SK-N-SH (cell line): ENCODE data around the gene PIH1D2. TPM values are rescaled to one million over a fixed set of nuclear protein-coding genes. Genes with fewer than 3 reads are reported as not detected.

Source experiments
- CTCF ChIA-PET: fragments of 300-600, 350-600 bp; formaldehyde crosslinking; extraction: SDS; loops from one replicate; lab custom pipeline; 2021; lab: Yijun Ruan, JAX
- POLR2A ChIA-PET: fragments of 350-600 bp; sonication (Branson Sonifier 250); formaldehyde crosslinking; extraction: SDS; loops from one replicate; lab custom pipeline; 2020; ENCODE audit warnings: antibody characterized with exemption, inconsistent platforms; lab: Yijun Ruan, JAX
- DNase-seq: peaks from one replicate; pipeline ENCODE4 v3.0.0; 2012
- H2AFZ ChIP-seq: fragments of 200-600 bp; sonication (generic); 2 replicates; pipeline ENCODE4 v1.8.1; 2016; ENCODE audit warnings: antibody characterized with exemption, mild to moderate bottlenecking, low read depth
- H3F3A ChIP-seq: fragments of 200-600 bp; sonication (generic); replicated peaks from 2 replicates; pipeline ENCODE3; 2016; ENCODE audit warnings: antibody characterized with exemption, mild to moderate bottlenecking; ENCODE audit not compliant: insufficient read depth
- H3K27ac ChIP-seq, 2 experiments: fragments of 200-500 bp in 1 of 2; fragments of 200-600 bp in 1 of 2; sonication (Bioruptor generic) in 1 of 2; sonication (generic), shearing (Covaris generic) in 1 of 2; 2 replicates each; pipeline versions ENCODE4 v1.5.1 to v1.6.1; 2014 to 2016; ENCODE audit warnings: low read depth in 2 of 2, inconsistent platforms in 1 of 2, low read length in 1 of 2, mild to moderate bottlenecking in 1 of 2, mixed read lengths in 1 of 2
- H3K27me3 ChIP-seq: fragments of 200-600 bp; sonication (generic), shearing (Covaris generic); 2 replicates; pipeline ENCODE4 v1.6.1; 2016; ENCODE audit warnings: mixed run types; ENCODE audit not compliant: insufficient read depth
- H3K36me3 ChIP-seq, 2 experiments: fragments of 200-500 bp in 1 of 2; fragments of 200-600 bp in 1 of 2; sonication (Bioruptor generic) in 1 of 2; sonication (generic) in 1 of 2; replicated peaks in 1 of 2; 2 replicates each; pipeline versions ENCODE3 to v1.5.1; 2014 to 2016; ENCODE audit warnings: low read length in 1 of 2, mild to moderate bottlenecking in 1 of 2; ENCODE audit not compliant: insufficient read depth in 2 of 2, control insufficient read depth in 1 of 2
- H3K4me1 ChIP-seq, 2 experiments: fragments of 200-500 bp in 1 of 2; fragments of 200-600 bp in 1 of 2; sonication (Bioruptor generic) in 1 of 2; sonication (generic), shearing (Covaris generic) in 1 of 2; 2 replicates each; pipeline versions ENCODE4 v1.5.1 to v1.6.1; 2014 to 2016; ENCODE audit warnings: low read depth in 1 of 2, low read length in 1 of 2, mixed run types in 1 of 2; ENCODE audit not compliant: insufficient read depth in 2 of 2, control insufficient read depth in 1 of 2
- H3K4me2 ChIP-seq: fragments of 200-600 bp; sonication (generic), shearing (Covaris generic); 2 replicates; pipeline ENCODE4 v1.6.1; 2017; ENCODE audit warnings: mixed run types
- H3K4me3 ChIP-seq, 2 experiments: fragments of 200-500 bp in 1 of 2; fragments of 200-600 bp in 1 of 2; sonication (Bioruptor generic) in 1 of 2; sonication (generic), shearing (Covaris generic) in 1 of 2; 2 replicates each; pipeline versions ENCODE4 v1.5.1 to v1.8.1; 2014 to 2016; ENCODE audit warnings: low read depth in 2 of 2, inconsistent platforms in 1 of 2, low read length in 1 of 2, mild to moderate bottlenecking in 1 of 2, mixed read lengths in 1 of 2, moderate library complexity in 1 of 2
- H3K79me2 ChIP-seq: fragments of 200-600 bp; sonication (generic); 2 replicates; pipeline ENCODE4 v1.8.1; 2017; ENCODE audit warnings: mild to moderate bottlenecking; ENCODE audit not compliant: insufficient read depth
- H3K9ac ChIP-seq: fragments of 200-600 bp; sonication (generic); 2 replicates; pipeline ENCODE4 v1.6.1; 2017; ENCODE audit warnings: mixed run types
- H3K9me2 ChIP-seq: fragments of 200-600 bp; sonication (generic); 2 replicates; pipeline ENCODE4 v1.6.1; 2017; ENCODE audit warnings: mixed run types
- H3K9me3 ChIP-seq: fragments of 200-600 bp; sonication (generic); 2 replicates; pipeline ENCODE4 v1.6.1; 2017; ENCODE audit warnings: mixed run types, mild to moderate bottlenecking, moderate library complexity
- H4K20me1 ChIP-seq: fragments of 200-600 bp; sonication (generic); 2 replicates; pipeline ENCODE4 v1.6.1; 2017; ENCODE audit warnings: mild to moderate bottlenecking, mixed run types; ENCODE audit not compliant: insufficient read depth
- CHD2 ChIP-seq: fragments of 150-350 bp; IDR thresholded peaks from 2 replicates; pipeline ENCODE4 v1.6.1; 2018; ENCODE audit warnings: low read length; ENCODE audit not compliant: partially characterized antibody
- EP300 ChIP-seq, 2 experiments: IDR thresholded peaks; 2 replicates each; pipeline versions ENCODE4 v1.4.0 to v1.6.1; 2012; ENCODE audit warnings: borderline replicate concordance in 1 of 2, low read depth in 1 of 2, low read length in 1 of 2
- EZH2phosphoT487 ChIP-seq: fragments of 200-600 bp; sonication (generic); IDR thresholded peaks from 2 replicates; pipeline ENCODE4 v1.6.1; 2017; ENCODE audit warnings: low read depth, mixed run types, mild to moderate bottlenecking, antibody characterized with exemption, moderate library complexity, borderline replicate concordance
- FOXJ3 ChIP-seq: sonication (generic); formaldehyde crosslinking; IDR thresholded peaks from 2 replicates; pipeline ENCODE4 v1.5.1; 2020; ENCODE audit warnings: mild to moderate bottlenecking, missing genetic modification reagents
- GATA2 ChIP-seq: sonication (generic); formaldehyde crosslinking; IDR thresholded peaks from 2 replicates; pipeline ENCODE4 v1.5.0; 2020; ENCODE audit warnings: mild to moderate bottlenecking, missing genetic modification reagents
- JUND ChIP-seq: IDR thresholded peaks from 2 replicates; pipeline ENCODE4 v1.4.0; 2012
- MXI1 ChIP-seq: IDR thresholded peaks from 2 replicates; pipeline ENCODE4 v1.6.1; 2012; ENCODE audit warnings: mild to moderate bottlenecking, low read depth, low read length, improper control_type of control experiment
- NRF1 ChIP-seq: IDR thresholded peaks from 2 replicates; pipeline ENCODE4 v1.6.1; 2012; ENCODE audit warnings: low read depth, mild to moderate bottlenecking, low read length
- POLR2AphosphoS5 ChIP-seq: IDR thresholded peaks from 2 replicates; pipeline ENCODE4 v1.6.1; 2012; ENCODE audit warnings: low read depth, low read length
- RCOR1 ChIP-seq: fragments of 150-350 bp; IDR thresholded peaks from 2 replicates; pipeline ENCODE4 v1.6.1; 2017; ENCODE audit warnings: antibody characterized with exemption, low read length
- RXRA ChIP-seq: IDR thresholded peaks from 2 replicates; pipeline ENCODE4 v1.4.0; 2012; ENCODE audit warnings: low read depth, mild to moderate bottlenecking, borderline replicate concordance
- SIN3A ChIP-seq: IDR thresholded peaks from 2 replicates; pipeline ENCODE4 v1.6.1; 2012; ENCODE audit warnings: low read depth, mild to moderate bottlenecking, low read length, moderate library complexity, borderline replicate concordance
- TAF1 ChIP-seq: IDR thresholded peaks from 2 replicates; pipeline ENCODE4 v1.6.1; 2012; ENCODE audit warnings: low read depth, mild to moderate bottlenecking, low read length, moderate library complexity, borderline replicate concordance
- TCF12 ChIP-seq: IDR thresholded peaks from 2 replicates; pipeline ENCODE4 v1.4.0; 2012
- YY1 ChIP-seq: IDR thresholded peaks from 2 replicates; pipeline ENCODE4 v1.4.0; 2012; ENCODE audit warnings: low read depth, mild to moderate bottlenecking
- WGBS: methylation state at CpG from one replicate; pipeline ENCODE4 v1.1.6; 2017; ENCODE audit warnings: low lambda C conversion rate; 5-methylcytosine and 5-hydroxymethylcytosine counted together
- polyA plus RNA-seq, 3 experiments: library from polyadenylated mRNA; depleted of rRNA; stranded (reverse); fragments of >200 nt; gene quantifications; 2 replicates each; pipeline ENCODE4 v1.2.3, GENCODE V29; 2012
- TF ChIP-seq, protein P1 (sequence below): IDR thresholded peaks from 2 replicates; pipeline ENCODE4; 2012
- TF ChIP-seq, protein P2 (sequence below): fragments of 150-350 bp; IDR thresholded peaks from 2 replicates; pipeline ENCODE4 v1.6.1; 2016; ENCODE audit warnings: mild to moderate bottlenecking, low read depth, low read length
- TF ChIP-seq, protein P3 (sequence below): IDR thresholded peaks from 2 replicates; pipeline ENCODE4 v1.4.0; 2012; ENCODE audit warnings: low read depth

The PIH1D2 gene
- polyA plus RNA-seq, 1 of the 3 experiments (the other 2 are of a cell fraction): 0.97 TPM

DNA sequence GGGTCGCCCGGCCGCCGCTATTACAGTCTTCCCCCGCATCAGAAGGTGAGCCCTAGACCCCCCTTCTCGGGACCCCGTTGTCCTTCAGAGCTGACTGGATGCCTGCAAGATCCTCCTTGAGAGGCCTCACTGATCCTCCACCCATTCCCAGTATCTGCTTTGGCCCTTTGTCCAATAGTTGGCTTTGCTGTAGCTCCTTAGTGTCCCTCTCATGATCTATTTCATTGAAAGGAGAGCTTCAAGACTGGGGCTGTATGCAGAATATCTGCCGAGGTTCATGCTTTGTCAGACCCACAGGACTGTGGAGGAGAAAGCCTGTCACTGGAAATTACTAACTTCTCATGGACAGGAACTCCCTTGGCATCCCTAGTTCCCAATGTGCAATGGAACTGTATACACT, 48.1 kb downstream of the PIH1D2 start:
- no peak for DNase-seq
- no peaks in the 10 kb centered on the region for H4K20me1 ChIP-seq
- peak overlapping the region; percentile 75 to 89 for H3K4me3 ChIP-seq
- H3K36me3 ChIP-seq: peaks cover 27 to 31% of the 10 kb centered on the region in 2 experiments
- peaks cover 14% of the 10 kb centered on the region for H3K79me2 ChIP-seq
- H3K9me2 ChIP-seq: no peaks in the 10 kb centered on the region
- H3K4me2 ChIP-seq: peak overlapping the region; percentile 99
- ChIA-PET POLR2A (interaction anchor here (0.6 kb wide), 1 partner anchor 352 kb away, joined by 3 read pairs; no protein-coding TSS in a partner anchor), CTCF (interaction anchor here (0.9 to 1.1 kb wide), 3 partner anchors 9 to 94 kb away, joined by 3 to 4 read pairs (median 4); no protein-coding TSS in a partner anchor)
- H2AFZ ChIP-seq: peak overlapping the region; percentile 98
- TF ChIP-seq RCOR1 (no peak), MXI1 (no peak), FOXJ3 (CRISPR knock-in tag) (no peak), NRF1 (no peak), EZH2phosphoT487 (no peak), TAF1 (no peak), EP300 (IDR thresholded peaks at IDR 0.05; ENCODE audit: borderline replicate concordance in 1 of 2, low read depth in 1 of 2, low read length in 1 of 2) (no peak), SIN3A (no peak), RXRA (no peak), YY1 (no peak)
- TF ChIP-seq, protein P1, sequence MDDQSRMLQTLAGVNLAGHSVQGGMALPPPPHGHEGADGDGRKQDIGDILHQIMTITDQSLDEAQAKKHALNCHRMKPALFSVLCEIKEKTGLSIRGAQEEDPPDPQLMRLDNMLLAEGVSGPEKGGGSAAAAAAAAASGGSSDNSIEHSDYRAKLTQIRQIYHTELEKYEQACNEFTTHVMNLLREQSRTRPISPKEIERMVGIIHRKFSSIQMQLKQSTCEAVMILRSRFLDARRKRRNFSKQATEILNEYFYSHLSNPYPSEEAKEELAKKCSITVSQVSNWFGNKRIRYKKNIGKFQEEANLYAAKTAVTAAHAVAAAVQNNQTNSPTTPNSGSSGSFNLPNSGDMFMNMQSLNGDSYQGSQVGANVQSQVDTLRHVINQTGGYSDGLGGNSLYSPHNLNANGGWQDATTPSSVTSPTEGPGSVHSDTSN: no peak
- TF ChIP-seq, protein P2, sequence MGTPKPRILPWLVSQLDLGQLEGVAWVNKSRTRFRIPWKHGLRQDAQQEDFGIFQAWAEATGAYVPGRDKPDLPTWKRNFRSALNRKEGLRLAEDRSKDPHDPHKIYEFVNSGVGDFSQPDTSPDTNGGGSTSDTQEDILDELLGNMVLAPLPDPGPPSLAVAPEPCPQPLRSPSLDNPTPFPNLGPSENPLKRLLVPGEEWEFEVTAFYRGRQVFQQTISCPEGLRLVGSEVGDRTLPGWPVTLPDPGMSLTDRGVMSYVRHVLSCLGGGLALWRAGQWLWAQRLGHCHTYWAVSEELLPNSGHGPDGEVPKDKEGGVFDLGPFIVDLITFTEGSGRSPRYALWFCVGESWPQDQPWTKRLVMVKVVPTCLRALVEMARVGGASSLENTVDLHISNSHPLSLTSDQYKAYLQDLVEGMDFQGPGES: no peak
- H3K27ac ChIP-seq: peak overlapping the region; percentile 63 to 97
- peaks cover 3 to 7% of the 10 kb centered on the region in 2 experiments; a peak in 3 of 4 replicates for H3K4me1 ChIP-seq
- peaks cover 9% of the 10 kb centered on the region for H3F3A ChIP-seq
- no peaks in the 10 kb centered on the region for H3K27me3 ChIP-seq
- H3K9ac ChIP-seq: peak overlapping the region; percentile 77
- H3K9me3 ChIP-seq: no peaks in the 10 kb centered on the region
- 2% methylated on average over 4 of the region's 8 CpGs for WGBS

DNA sequence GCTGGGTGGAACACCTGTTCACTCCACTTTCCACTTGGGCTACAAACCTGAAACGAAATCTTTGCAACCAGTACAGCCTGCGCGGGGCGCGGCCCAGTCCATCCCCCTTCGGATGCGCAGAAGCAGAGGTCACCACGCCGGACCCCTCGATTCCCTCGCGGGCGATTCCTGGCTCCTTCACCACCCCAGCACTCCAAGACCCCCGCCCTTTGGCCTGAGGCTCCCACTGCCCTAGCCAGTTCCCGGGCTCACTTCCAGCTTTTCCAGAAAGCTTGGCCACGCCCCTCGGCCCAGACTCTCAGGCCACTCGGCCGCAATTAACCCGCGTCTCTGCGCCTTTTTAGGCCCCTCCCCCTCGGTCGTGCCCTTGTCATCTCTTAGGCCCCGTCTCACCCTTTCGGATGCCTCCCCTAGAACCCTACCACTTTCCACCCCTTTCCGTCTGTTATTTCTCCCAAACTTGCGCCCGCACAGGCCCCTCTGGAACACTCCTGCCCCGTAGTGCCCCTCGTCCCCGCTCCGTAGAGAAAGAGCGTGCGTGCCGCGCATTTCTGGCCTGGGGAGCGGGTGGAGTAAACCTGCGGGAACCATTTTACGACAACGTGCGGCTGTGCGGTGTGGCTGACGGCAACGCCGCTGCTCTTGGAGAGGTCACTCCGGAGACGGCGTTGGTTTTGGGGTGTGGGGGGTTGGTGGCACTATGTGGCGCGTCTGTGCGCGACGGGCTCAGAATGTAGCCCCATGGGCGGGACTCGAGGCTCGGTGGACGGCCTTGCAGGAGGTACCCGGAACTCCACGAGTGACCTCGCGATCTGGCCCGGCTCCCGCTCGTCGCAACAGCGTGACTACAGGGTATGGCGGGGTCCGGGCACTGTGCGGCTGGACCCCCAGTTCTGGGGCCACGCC, 48.8 kb downstream of the PIH1D2 start, which contains the start of gene DLAT:
Gene DLAT, plus strand, starts transcription at position 636 of the 906 bp plus-strand sequence. Its CDS starts 65 bp downstream, at position 701.
- Histone ChIP-seq H3K9ac (peak within 1 kb of the TSS; percentile 77), H4K20me1 (no peaks in the 10 kb centered on the region), H3K27ac (peak within 1 kb of the TSS; percentile 63 to 97), H3F3A (peaks cover 9% of the 10 kb centered on the region), H3K36me3 (peaks cover 27 to 32% of the 10 kb centered on the region in 2 experiments), H3K4me1 (peaks cover 3 to 7% of the 10 kb centered on the region in 2 experiments; a peak in 3 of 4 replicates), H3K9me3 (no peaks in the 10 kb centered on the region), H3K4me2 (peak within 1 kb of the TSS; percentile 99), H3K79me2 (peaks cover 14% of the 10 kb centered on the region), H3K9me2 (no peaks in the 10 kb centered on the region), H2AFZ (peak within 1 kb of the TSS; percentile 98), H3K4me3 (peak within 1 kb of the TSS; percentile 75 to 89), H3K27me3 (no peaks in the 10 kb centered on the region)
- ChIA-PET POLR2A (interaction anchor here (0.7 to 1.0 kb wide), 2 partner anchors 10 to 1110 kb away, joined by 3 read pairs; no protein-coding TSS in a partner anchor), CTCF (interaction anchor here (0.9 to 1.6 kb wide), 5 partner anchors 8 to 93 kb away, joined by 3 to 6 read pairs (median 4); no protein-coding TSS in a partner anchor)
- WGBS: under 1% methylated on average over 30 of the region's 71 CpGs
- DNase-seq: peak; percentile 92
- TF ChIP-seq, protein P1: no peak
- TF ChIP-seq TCF12 (no peak), EP300 (IDR thresholded peaks at IDR 0.05; ENCODE audit: borderline replicate concordance in 1 of 2, low read depth in 1 of 2, low read length in 1 of 2) (no peak), NRF1 (peak; percentile 43), TAF1 (peak; percentile 84; the same call in 1 of the 2 replicates), CHD2 (peak; percentile 5), YY1 (peak; percentile 49; the same call in 1 of the 2 replicates), FOXJ3 (CRISPR knock-in tag) (peak; percentile 66; the same call in 1 of the 2 replicates), RXRA (no peak; the same call in 1 of the 2 replicates), JUND (no peak), POLR2AphosphoS5 (peak; percentile 70), GATA2 (no peak), MXI1 (peak; percentile 87)
- TF ChIP-seq, protein P3, sequence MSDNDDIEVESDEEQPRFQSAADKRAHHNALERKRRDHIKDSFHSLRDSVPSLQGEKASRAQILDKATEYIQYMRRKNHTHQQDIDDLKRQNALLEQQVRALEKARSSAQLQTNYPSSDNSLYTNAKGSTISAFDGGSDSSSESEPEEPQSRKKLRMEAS: peak; percentile 94
